Suppressor macrophage (primary cell): ENCODE measurements around the gene ABLIM3.

Experiments
- DNase-seq, 4 experiments: peaks; one replicate each; pipeline ENCODE4 v3.0.0-alpha.2; 2020 to 2022
- total RNA-seq, 17 experiments: gene quantifications; one replicate each; lab custom pipeline; 2026; ENCODE audit warnings: mixed read lengths in 6 of 17, inconsistent platforms in 3 of 17; lab: John Stamatoyannopoulos, UW

The ABLIM3 gene
- total RNA-seq = 3.1 to 24.8 (median 9.1) reads per million in 17 experiments

- peak; percentile 72 to 89 (median 88) for DNase-seq
These were observed at the start of gene ABLIM3 for GRCh38 chr5:149141224-149141956. TSS of gene ABLIM3 (plus strand) at chr5:149141493. CDS start at chr5:149142096, 603 bp downstream.

- DNase-seq = no peak
These were observed 47.7 kb upstream of the ABLIM3 start for GRCh38 chr5:149093625-149094024.

- no peak for DNase-seq
These were observed 46.3 kb upstream of the ABLIM3 start for GRCh38 chr5:149094996-149095395.

- no peak for DNase-seq
These were observed 41.4 kb upstream of the ABLIM3 start for GRCh38 chr5:149099920-149100319.

GRCh38 chr5:149100331-149100730 lies 41.0 kb upstream of the ABLIM3 start:
- no peak for DNase-seq

GRCh38 chr5:149108651-149109280 lies 32.5 kb upstream of the ABLIM3 start:
- no peak for DNase-seq

- DNase-seq = peak in 2 of 4 experiments; percentile 12 to 17
These were observed 30.9 kb upstream of the ABLIM3 start for GRCh38 chr5:149110406-149110805.

GRCh38 chr5:149113669-149114068 lies 27.6 kb upstream of the ABLIM3 start:
- DNase-seq = peak in 1 of 4 experiments; percentile 13

- peak; percentile 64 to 75 (median 69) for DNase-seq
These were observed 26.6 kb upstream of the ABLIM3 start for GRCh38 chr5:149114403-149115312.

- DNase-seq = no peak
These were observed 23.3 kb upstream of the ABLIM3 start for GRCh38 chr5:149117970-149118369.

GRCh38 chr5:149118463-149118862 lies 22.8 kb upstream of the ABLIM3 start:
- no peak for DNase-seq

- DNase-seq = no peak
These were observed 20.1 kb upstream of the ABLIM3 start for GRCh38 chr5:149121145-149121544.

GRCh38 chr5:149123211-149123610 lies 18.1 kb upstream of the ABLIM3 start:
- DNase-seq = no peak

GRCh38 chr5:149125386-149125891 lies 15.9 kb upstream of the ABLIM3 start:
- DNase-seq = no peak

- peak; percentile 37 to 73 (median 56) for DNase-seq
These were observed 14.4 kb upstream of the ABLIM3 start for GRCh38 chr5:149126906-149127305.

- no peak for DNase-seq
These were observed 13.8 kb upstream of the ABLIM3 start for GRCh38 chr5:149127394-149127955.

- peak; percentile 45 to 63 (median 55) for DNase-seq
These were observed 13.0 kb upstream of the ABLIM3 start for GRCh38 chr5:149128023-149128875.

GRCh38 chr5:149129181-149129580 lies 12.1 kb upstream of the ABLIM3 start:
- DNase-seq = no peak

- peak in 1 of 4 experiments; percentile 26 for DNase-seq
These were observed 11.0 kb upstream of the ABLIM3 start for GRCh38 chr5:149130121-149130914.

GRCh38 chr5:149132474-149132873 lies 8.8 kb upstream of the ABLIM3 start:
- no peak for DNase-seq
